K562 (cell line): ENCODE data around the gene METRN. TPM values are rescaled to one million over a fixed set of nuclear protein-coding genes. Genes with fewer than 3 reads are reported as not detected.

Source experiments
- BHLHE40 ChIP-seq: IDR thresholded peaks from 2 replicates; pipeline ENCODE4 v1.6.1; 2011; ENCODE audit warnings: low read length, improper control_type of control experiment
- CCNT2 ChIP-seq: IDR thresholded peaks from 2 replicates; pipeline ENCODE4 v1.6.1; 2011; ENCODE audit warnings: borderline replicate concordance, low read depth, mild to moderate bottlenecking, moderate library complexity, mixed read lengths, low read length; ENCODE audit not compliant: insufficient read length; ENCODE audit errors: extremely low read depth
- CREB3 ChIP-seq: fragments of 450-650 bp; conservative IDR thresholded peaks from 2 replicates; pipeline ENCODE4 v1.6.1; 2016; ENCODE audit warnings: missing genetic modification characterization, low read depth, mild to moderate bottlenecking, missing compliant biosample characterization, moderate library complexity
- ETS2 ChIP-seq: IDR thresholded peaks from 2 replicates; pipeline ENCODE4 v1.6.1; 2016; ENCODE audit warnings: borderline replicate concordance, missing genetic modification characterization, mild to moderate bottlenecking, moderate library complexity, missing compliant biosample characterization; ENCODE audit not compliant: poor library complexity, severe bottlenecking
- ETV6 ChIP-seq, 3 experiments: fragments of 150-350 bp in 1 of 3; sonication (generic) in 1 of 3; formaldehyde crosslinking in 1 of 3; IDR thresholded peaks; 2 replicates each; pipeline versions ENCODE4 v1.6.1 to v1.8.0; 2014 to 2022; ENCODE audit warnings: borderline replicate concordance in 2 of 3, low read depth in 2 of 3, antibody characterized with exemption in 1 of 3, low read length in 1 of 3, mild to moderate bottlenecking in 1 of 3, missing genetic modification reagents in 1 of 3
- NRF1 ChIP-seq, 2 experiments: fragments of 450-650 bp; IDR thresholded peaks in 1 of 2; conservative IDR thresholded peaks in 1 of 2; 2 replicates each; pipeline ENCODE4 v1.6.1; 2014; ENCODE audit warnings: mild to moderate bottlenecking in 2 of 2
- RBFOX2 ChIP-seq: fragments of 200-400 bp; formaldehyde crosslinking; IDR thresholded peaks from 2 replicates; pipeline ENCODE4 v1.6.1; 2017; ENCODE audit warnings: low read depth, mild to moderate bottlenecking, low read length, moderate library complexity
- RCOR1 ChIP-seq, 2 experiments: IDR thresholded peaks; 2 replicates each; pipeline ENCODE4 v1.6.1; 2012; ENCODE audit warnings: low read depth in 2 of 2, low read length in 2 of 2, borderline replicate concordance in 1 of 2, improper control_type of control experiment in 1 of 2
- RHOXF2B ChIP-seq: fragments of 250-450 bp; sonication (Bioruptor Pico); conservative IDR thresholded peaks from 2 replicates; pipeline ENCODE4 v1.5.1; 2021
- SMAD4 ChIP-seq: fragments of 250-450 bp; sonication (Bioruptor Pico); conservative IDR thresholded peaks from 2 replicates; pipeline ENCODE4 v1.8.0; 2021; ENCODE audit warnings: inconsistent platforms, mild to moderate bottlenecking, moderate library complexity
- SMARCE1 ChIP-seq: fragments of 450-650 bp; IDR thresholded peaks from 2 replicates; pipeline ENCODE4 v1.7.1; 2016; ENCODE audit warnings: mild to moderate bottlenecking
- SRSF7 ChIP-seq: fragments of 200-400 bp; formaldehyde crosslinking; optimal IDR thresholded peaks from 2 replicates; pipeline ENCODE3; 2017; ENCODE audit warnings: mild to moderate bottlenecking, low read depth, low read length
- TEAD1 ChIP-seq, 2 experiments: fragments of 450-650 bp in 1 of 2; sonication (generic) in 1 of 2; formaldehyde crosslinking; IDR thresholded peaks; 2 replicates each; pipeline versions ENCODE4 v1.4.0 to v1.8.0; 2020 to 2022; ENCODE audit warnings: mild to moderate bottlenecking in 2 of 2, missing genetic modification reagents in 1 of 2
- TEAD4 ChIP-seq, 2 experiments: sonication (generic) in 1 of 2; formaldehyde crosslinking in 1 of 2; IDR thresholded peaks; 2 replicates each; pipeline versions ENCODE4 v1.6.1 to v1.8.0; 2012 to 2022; ENCODE audit warnings: borderline replicate concordance in 1 of 2, inconsistent platforms in 1 of 2, low read length in 1 of 2, mild to moderate bottlenecking in 1 of 2, missing genetic modification reagents in 1 of 2
- ZNF212 ChIP-seq: fragments of 450-650 bp; formaldehyde crosslinking; IDR thresholded peaks from 2 replicates; pipeline ENCODE4 v1.4.0; 2020; ENCODE audit warnings: mild to moderate bottlenecking
- ZNF518B ChIP-seq: fragments of 250-450 bp; sonication (Bioruptor Pico); IDR thresholded peaks from 2 replicates; pipeline ENCODE4 v1.5.0; 2021; ENCODE audit warnings: mild to moderate bottlenecking, moderate library complexity
- polyA plus RNA-seq, 8 experiments: library from polyadenylated mRNA; depleted of rRNA in 4 of 8; stranded (reverse) in 5 of 8; unstranded in 3 of 8; fragments of >200 nt; fragmentation: Nextera tagmentation in 2 of 8; fragmentation: Illumina TruSeq in 1 of 8; extraction: Ambion mirVana in 2 of 8; extraction: Trizol in 1 of 8; gene quantifications; 2 replicates each; pipeline versions ENCODE4 v1.2.1 to v1.2.3, GENCODE V29; 2011 to 2014; ENCODE audit warnings: inconsistent platforms in 1 of 8, missing spikeins in 1 of 8
- total RNA-seq, 7 experiments: library from RNA; depleted of rRNA in 6 of 7; stranded (reverse); fragments of >200 nt in 6 of 7; fragmentation: Illumina TruSeq in 2 of 7; extraction: Trizol in 2 of 7; gene quantifications; 2 replicates each; pipeline versions ENCODE4 v1.2.1 to v1.2.3, GENCODE V29; 2011 to 2021; ENCODE audit warnings: low replicate concordance in 1 of 7

Gene METRN
- total and polyA plus RNA-seq, 9 of the 15 experiments (the other 6 are each of a cell fraction or from before 2014, with no cell fraction given) = 0.20 to 89.8 (median 15.4) TPM

- TF ChIP-seq ZNF518B (no peak), SRSF7 (no peak), ETV6 (IDR thresholded peaks at IDR 0.05; ENCODE audit: borderline replicate concordance in 1 of 2, low read depth in 2 of 2, low read length in 1 of 2) (no peak), ETV6 (CRISPR knock-in tag; IDR thresholded peaks at IDR 0.05; ENCODE audit: borderline replicate concordance) (no peak; the same call in 1 of the 2 replicates), SMARCE1 (no peak), RHOXF2B (no peak), CCNT2 (peak; percentile 12), RCOR1 (IDR thresholded peaks at IDR 0.05; ENCODE audit: borderline replicate concordance in 1 of 2, low read depth in 2 of 2, low read length in 2 of 2) (peak in 1 of 2 experiments; percentile 28; a peak in 1 of 4 replicates), BHLHE40 (peak; percentile 48; the same call in 1 of the 2 replicates), TEAD1 (CRISPR knock-in tag; IDR thresholded peaks at IDR 0.05) (peak in 1 of 2 experiments; percentile 91; a peak in 2 of 4 replicates), SMAD4 (CRISPR knock-in tag) (0 out of 2 replicates have a peak, but pooled peaks have one; percentile 21), CREB3 (peak; percentile 57; the same call in 1 of the 2 replicates), ZNF212 (CRISPR knock-in tag) (no peak), TEAD4 (IDR thresholded peaks at IDR 0.05; ENCODE audit: low read length) (no peak; the same call in 1 of the 2 replicates), TEAD4 (CRISPR knock-in tag; IDR thresholded peaks at IDR 0.05; ENCODE audit: borderline replicate concordance) (peak; percentile 97), NRF1 (conservative IDR thresholded peaks at IDR 0.05 in 1 of 2, IDR thresholded peaks at IDR 0.05 in 1 of 2) (peak; percentile 84 to 88), ETS2 (tag) (no peak), RBFOX2 (peak; percentile 74)
Measured at GRCh38 chr16:695355-696089, 19.4 kb upstream of the METRN start (continued).
